HCT116 (cell line): ENCODE data around the gene GUK1.

Experiments used
- CTCF ChIP-seq, 3 experiments: fragments of 200-600 bp in 1 of 3; sonication (generic) in 1 of 3; IDR thresholded peaks in 2 of 3; conservative IDR thresholded peaks in 1 of 3; 2 replicates each; pipeline ENCODE4 v1.5.1; 2012 to 2017; ENCODE audit warnings: low read depth in 2 of 3, low read length in 2 of 3, antibody characterized with exemption in 1 of 3, borderline replicate concordance in 1 of 3, control low read depth in 1 of 3, mild to moderate bottlenecking in 1 of 3, mixed read lengths in 1 of 3, mixed run types in 1 of 3, moderate library complexity in 1 of 3; ENCODE audit not compliant: insufficient read depth in 1 of 3
- EZH2 ChIP-seq: fragments of 200-600 bp; sonication (generic); IDR thresholded peaks from 2 replicates; pipeline ENCODE4 v1.6.1; 2017; ENCODE audit warnings: antibody characterized with exemption, mixed run types
- JUND ChIP-seq: IDR thresholded peaks from 2 replicates; pipeline ENCODE4 v1.6.1; 2012
- POLR2A ChIP-seq: IDR thresholded peaks from 2 replicates; pipeline ENCODE4 v1.7.0; 2011; ENCODE audit warnings: borderline replicate concordance; ENCODE audit not compliant: insufficient read depth, insufficient read length; ENCODE audit errors: extremely low read depth

- TF ChIP-seq CTCF (IDR thresholded peaks at IDR 0.05 in 2 of 3, conservative IDR thresholded peaks at IDR 0.05 in 1 of 3; ENCODE audit: borderline replicate concordance in 1 of 3, insufficient read depth in 1 of 3, low read depth in 2 of 3, low read length in 2 of 3) (no peak), JUND (no peak), EZH2 (no peak), POLR2A (no peak)
These were observed 22.7 kb upstream of the GUK1 start for GRCh38 chr1:228117335-228117734.
